HepG2 (cell line): Measurements from ENCODE around the gene CEBPA. TPM values are rescaled to one million over a fixed set of nuclear protein-coding genes. Genes with fewer than 3 reads are reported as not detected.
A peak's percentile ranks its signal among the peaks of the same experiment; 100 is the strongest.

Experiments used
- ATAC-seq: fragments of 200-7000 bp; cut with Tn5 transposase; 3 replicates; pipeline ENCODE4 v1.9.1; 2020; ENCODE audit warnings: mild to moderate bottlenecking, moderate library complexity
- BruUV-seq: library from RNA; stranded (reverse); fragments of 400-500 nt; replicated peaks from 2 replicates; lab custom pipeline; 2021; lab: Mats Ljungman, UMichigan
- CTCF ChIA-PET: fragments of 300-600 bp; formaldehyde crosslinking; extraction: SDS; loops from one replicate; lab custom pipeline; 2021; ENCODE audit warnings: low total read pairs, inconsistent platforms, low intra/inter-chr PET ratio; lab: Yijun Ruan, JAX
- POLR2A ChIA-PET: fragments of 350-600 bp; sonication (Branson Sonifier 250); formaldehyde crosslinking; loops from one replicate; lab custom pipeline; 2020; ENCODE audit warnings: antibody characterized with exemption, inconsistent platforms; lab: Yijun Ruan, JAX
- DNase-seq: peaks from one replicate; pipeline ENCODE4 v3.0.0-alpha.2; 2015; ENCODE audit warnings: low spot score
- FAIRE-seq: peaks from 3 replicates; lab custom pipeline; 2011; peaks lifted over from hg19 to GRCh38; lab: Jason Lieb, UNC
- H2AFZ ChIP-seq: one replicate; pipeline ENCODE4 v1.6.1; 2011; ENCODE audit warnings: low read length, inconsistent platforms
- H3K27ac ChIP-seq: fragments of 300-600 bp; 3 replicates; pipeline ENCODE4 v1.8.0; 2011; ENCODE audit warnings: mixed run types, mild to moderate bottlenecking, mixed read lengths, low read length, inconsistent platforms; ENCODE audit not compliant: insufficient read depth; ENCODE audit errors: extremely low read length
- H3K27me3 ChIP-seq, 2 experiments: fragments of 200-600 bp in 1 of 2; 2 replicates in 1 of 2; 3 replicates in 1 of 2; pipeline versions ENCODE4 v1.6.0 to v1.8.0; 2011; ENCODE audit warnings: low read length in 2 of 2, mild to moderate bottlenecking in 2 of 2, moderate library complexity in 2 of 2, inconsistent platforms in 1 of 2; ENCODE audit not compliant: insufficient read depth in 2 of 2, control insufficient read depth in 1 of 2
- H3K36me3 ChIP-seq, 2 experiments: fragments of 200-600 bp in 1 of 2; replicated peaks in 1 of 2; 2 replicates in 1 of 2; 3 replicates in 1 of 2; pipeline versions ENCODE4 v1.5.1 to v1.8.0; 2011; ENCODE audit warnings: low read length in 2 of 2, inconsistent platforms in 1 of 2; ENCODE audit not compliant: insufficient read depth in 2 of 2, control insufficient read depth in 1 of 2
- H3K4me1 ChIP-seq: 2 replicates; pipeline ENCODE4 v1.5.1; 2012; ENCODE audit warnings: low read length, inconsistent platforms; ENCODE audit not compliant: insufficient read depth
- H3K4me2 ChIP-seq: 2 replicates; pipeline ENCODE4 v1.6.0; 2011; ENCODE audit warnings: low read depth, low read length, inconsistent platforms
- H3K4me3 ChIP-seq, 3 experiments: fragments of 200-600 bp in 1 of 3; sonication (generic), shearing (Covaris generic) in 1 of 3; replicated peaks in 1 of 3; 2 replicates each; pipeline ENCODE4 v1.5.1; 2011 to 2016; ENCODE audit warnings: low read length in 3 of 3, inconsistent platforms in 2 of 3, low read depth in 2 of 3, mild to moderate bottlenecking in 2 of 3, control low read depth in 1 of 3, mixed read lengths in 1 of 3; ENCODE audit not compliant: insufficient read depth in 1 of 3
- H3K79me2 ChIP-seq: one replicate; pipeline ENCODE4 v1.6.1; 2011; ENCODE audit warnings: low read length, inconsistent platforms; ENCODE audit not compliant: insufficient read depth
- H3K9ac ChIP-seq: 2 replicates; pipeline ENCODE4 v1.6.0; 2011; ENCODE audit warnings: mild to moderate bottlenecking, low read depth, low read length, inconsistent platforms; ENCODE audit not compliant: insufficient read depth
- H3K9me3 ChIP-seq: 2 replicates; pipeline ENCODE4 v1.5.1; 2012; ENCODE audit warnings: mild to moderate bottlenecking, low read length
- H4K20me1 ChIP-seq: 2 replicates; pipeline ENCODE4 v1.6.0; 2011; ENCODE audit warnings: inconsistent platforms, mild to moderate bottlenecking, low read length, moderate library complexity; ENCODE audit not compliant: insufficient read depth
- ARID2 ChIP-seq: sonication (generic); formaldehyde crosslinking; IDR thresholded peaks from 2 replicates; pipeline ENCODE4 v1.8.1; 2022; ENCODE audit warnings: mild to moderate bottlenecking, missing genetic modification reagents, borderline replicate concordance
- CAMTA2 ChIP-seq: sonication (generic); formaldehyde crosslinking; IDR thresholded peaks from 2 replicates; pipeline ENCODE4 v1.4.0; 2020; ENCODE audit warnings: mild to moderate bottlenecking, missing genetic modification reagents, borderline replicate concordance
- CENPT ChIP-seq: sonication (generic); formaldehyde crosslinking; IDR thresholded peaks from 2 replicates; pipeline ENCODE4 v1.8.0; 2022; ENCODE audit warnings: low read depth, mild to moderate bottlenecking, moderate library complexity, missing genetic modification reagents
- KLF15 ChIP-seq: sonication (generic); formaldehyde crosslinking; IDR thresholded peaks from 2 replicates; pipeline ENCODE4 v1.8.1; 2023; ENCODE audit warnings: borderline replicate concordance, mild to moderate bottlenecking, inconsistent platforms, missing genetic modification reagents, mixed read lengths
- MXD1 ChIP-seq: sonication (generic); formaldehyde crosslinking; IDR thresholded peaks from 2 replicates; pipeline ENCODE4 v1.4.0; 2020; ENCODE audit warnings: mild to moderate bottlenecking, missing genetic modification reagents
- PPARG ChIP-seq: conservative IDR thresholded peaks from 2 replicates; pipeline ENCODE4 v1.6.1; 2016; ENCODE audit warnings: missing biosample characterization, missing genetic modification reagents
- RBFOX2 ChIP-seq: fragments of 200-400 bp; formaldehyde crosslinking; IDR thresholded peaks from 2 replicates; pipeline ENCODE4 v1.6.1; 2017; ENCODE audit warnings: low read depth, mild to moderate bottlenecking, low read length
- SP140L ChIP-seq: sonication (generic); formaldehyde crosslinking; IDR thresholded peaks from 2 replicates; pipeline ENCODE4 v1.4.0; 2020; ENCODE audit warnings: missing genetic modification reagents, borderline replicate concordance
- TFDP2 ChIP-seq: sonication (generic); formaldehyde crosslinking; IDR thresholded peaks from 2 replicates; pipeline ENCODE4 v1.4.0; 2020; ENCODE audit warnings: missing genetic modification reagents
- ZBTB38 ChIP-seq: sonication (generic); formaldehyde crosslinking; IDR thresholded peaks from 2 replicates; pipeline ENCODE4 v1.5.1; 2020; ENCODE audit warnings: mild to moderate bottlenecking, missing genetic modification reagents
- ZNF274 ChIP-seq: sonication (generic); formaldehyde crosslinking; IDR thresholded peaks from 2 replicates; pipeline ENCODE4 v1.5.1; 2020; ENCODE audit warnings: mild to moderate bottlenecking, missing genetic modification reagents
- ZNF354B ChIP-seq: sonication (generic); formaldehyde crosslinking; IDR thresholded peaks from 2 replicates; pipeline ENCODE4 v1.8.0; 2022; ENCODE audit warnings: mild to moderate bottlenecking, missing genetic modification reagents
- ZNF512B ChIP-seq: sonication (generic); formaldehyde crosslinking; IDR thresholded peaks from 2 replicates; pipeline ENCODE4 v1.5.1; 2020; ENCODE audit warnings: missing genetic modification reagents, mild to moderate bottlenecking, borderline replicate concordance
- ZNF770 ChIP-seq: sonication (generic); formaldehyde crosslinking; IDR thresholded peaks from 2 replicates; pipeline ENCODE4 v1.5.0; 2020; ENCODE audit warnings: mild to moderate bottlenecking, missing genetic modification reagents
- ZNF773 ChIP-seq: sonication (generic); formaldehyde crosslinking; IDR thresholded peaks from 2 replicates; pipeline ENCODE4 v1.4.0; 2020; ENCODE audit warnings: missing genetic modification reagents, borderline replicate concordance
- ZNF782 ChIP-seq: sonication (generic); formaldehyde crosslinking; IDR thresholded peaks from 2 replicates; pipeline ENCODE4 v1.4.0; 2020; ENCODE audit warnings: missing genetic modification reagents, mild to moderate bottlenecking, borderline replicate concordance
- ZSCAN21 ChIP-seq: sonication (generic); formaldehyde crosslinking; IDR thresholded peaks from 2 replicates; pipeline ENCODE4 v1.8.0; 2022; ENCODE audit warnings: mild to moderate bottlenecking, missing genetic modification reagents, moderate library complexity, borderline replicate concordance
- WGBS: methylation state at CpG from one replicate; pipeline ENCODE4 v1.1.6; 2017; ENCODE audit warnings: low lambda C conversion rate; 5-methylcytosine and 5-hydroxymethylcytosine counted together
- in situ Hi-C: cut with HindIII; loops from 2 replicates; pipeline ENCODE4 v1.10.0; 2017; ENCODE audit warnings: low pct_unique_long_range_greater_than_20kb; ENCODE audit not compliant: extremely low pct_ligation_motif_present
- intact Hi-C: fragments of 100-400 bp; cut with micrococcal nuclease; formaldehyde crosslinking; loops from one replicate; pipeline ENCODE4 v1.10.0; 2022; ENCODE audit not compliant: unreplicated experiment
- polyA plus RNA-seq, 8 experiments: library from polyadenylated mRNA; depleted of rRNA in 3 of 8; stranded (reverse) in 7 of 8; unstranded in 1 of 8; fragments of >200 nt; fragmentation: Illumina TruSeq in 4 of 8; extraction: Trizol in 4 of 8; gene quantifications; 2 replicates each; pipeline versions ENCODE4 v1.2.1 to v1.2.3, GENCODE V29; 2011 to 2016; ENCODE audit warnings: low read depth in 4 of 8, missing spikeins in 1 of 8, mixed read lengths in 1 of 8; ENCODE audit not compliant: insufficient read depth in 1 of 8
- total RNA-seq, 5 experiments: library from RNA; depleted of rRNA; stranded (reverse); fragments of >200 nt; fragmentation: Illumina TruSeq; extraction: Trizol; gene quantifications; 2 replicates each; pipeline ENCODE4 v1.2.3, GENCODE V29; 2016; ENCODE audit warnings: low read depth in 1 of 5

Gene CEBPA
- total and polyA plus RNA-seq, 2 of the 13 experiments (the other 11 are each of a cell fraction or from before 2014, with no cell fraction given) = 24.8 to 103 TPM

GRCh38 chr19:33273065-33273736 lies 29.1 kb downstream of the CEBPA start:
- Histone ChIP-seq H3K4me2 (no peak overlapping the region), H3K79me2 (no peaks in the 10 kb centered on the region), H3K36me3 (no peaks in the 10 kb centered on the region), H3K4me3 (no peak overlapping the region), H3K27me3 (no peaks in the 10 kb centered on the region), H3K27ac (peak overlapping the region; percentile 94), H3K4me1 (peaks cover 85% of the 10 kb centered on the region), H4K20me1 (no peaks in the 10 kb centered on the region), H2AFZ (no peak overlapping the region), H3K9ac (no peak overlapping the region), H3K9me3 (no peaks in the 10 kb centered on the region)
- intact Hi-C loops (no loop called here), in situ Hi-C loops (no loop called here)
- CTCF ChIA-PET = no interaction called here
- no TSS peak for BruUV-seq
- 91% methylated on average over 12 of the region's 26 CpGs for WGBS
- POLR2A ChIA-PET = no interaction called here
- FAIRE-seq (no peak), ATAC-seq (no peak), DNase-seq (no peak)
- no peak for TF ChIP-seq ZSCAN21 (CRISPR knock-in tag)
- TF ChIP-seq MXD1 (CRISPR knock-in tag) = peak; percentile 33; the same call in 1 of the 2 replicates
- 0 out of 2 replicates have a peak, but pooled peaks have one; percentile 21 for TF ChIP-seq KLF15
- no peak for TF ChIP-seq TFDP2 (CRISPR knock-in tag)
- 0 out of 2 replicates have a peak, but pooled peaks have one; percentile 16 for TF ChIP-seq RBFOX2
- no peak for TF ChIP-seq ZNF354B (CRISPR knock-in tag)
- TF ChIP-seq PPARG = no peak
- no peak for TF ChIP-seq ZNF512B (CRISPR knock-in tag)
- TF ChIP-seq ZNF782 = 0 out of 2 replicates have a peak, but pooled peaks have one; percentile 57
- TF ChIP-seq ZNF274 (CRISPR knock-in tag) = 0 out of 2 replicates have a peak, but pooled peaks have one; percentile 3
- TF ChIP-seq ZNF773 (CRISPR knock-in tag) = no peak
- TF ChIP-seq CENPT (CRISPR knock-in tag) = no peak
- TF ChIP-seq SP140L (CRISPR knock-in tag) = no peak
- TF ChIP-seq ARID2 (CRISPR knock-in tag) = no peak
- TF ChIP-seq CAMTA2 (CRISPR knock-in tag) = 0 out of 2 replicates have a peak, but pooled peaks have one; percentile 22
- 0 out of 2 replicates have a peak, but pooled peaks have one; percentile 10 for TF ChIP-seq ZNF770 (CRISPR knock-in tag)
- peak; percentile 67; the same call in 1 of the 2 replicates for TF ChIP-seq ZBTB38 (CRISPR knock-in tag)
